B cell (primary cell): ENCODE measurements around the gene OXNAD1.

Experiments
- CTCF ChIP-seq: fragments of 200-600 bp; IDR thresholded peaks from one replicate; pipeline ENCODE4 v1.8.0; 2022; ENCODE audit warnings: antibody characterized with exemption, mild to moderate bottlenecking
- EZH2 ChIP-seq: IDR thresholded peaks from 2 replicates; pipeline ENCODE4 v1.6.1; 2012; ENCODE audit warnings: borderline replicate concordance, low read depth, mild to moderate bottlenecking, moderate library complexity, low read length; ENCODE audit not compliant: insufficient read depth, poor library complexity, severe bottlenecking

- no peak for TF ChIP-seq CTCF
- TF ChIP-seq EZH2, result no peak
Observed at GRCh38 chr3:16332904-16333426, 68.0 kb downstream of the OXNAD1 start.
